Adrenal gland (tissue), 12 donors: ENCODE data around the gene TARM1. TPM values are rescaled to one million over a fixed set of nuclear protein-coding genes. Genes with fewer than 3 reads are reported as not detected.
"Not testable (repeated sequence)": the region's sequence is repeated elsewhere in the genome, so short reads cannot be mapped to it uniquely, and the experiment has no call there.

Experiments used
- DNase-seq, 7 donors: peaks; one replicate each; pipeline ENCODE4 v3.0.0-alpha.2; 2019 to 2020
- H3K27ac ChIP-seq, 5 donors: fragments of 200-600 bp; sonication (generic) in 4 of 5; 1 replicate in 3 of 5; 2 replicates in 2 of 5; pipeline versions ENCODE4 v1.5.1 to v1.8.0; 2016 to 2020; ENCODE audit warnings: mild to moderate bottlenecking in 1 of 5
- H3K27me3 ChIP-seq: fragments of 200-600 bp; 2 replicates; pipeline ENCODE4 v1.8.0; 2021
- H3K36me3 ChIP-seq, 2 donors: fragments of 200-600 bp; replicated peaks in 1 of 2; 1 replicate in 1 of 2; 2 replicates in 1 of 2; pipeline versions ENCODE4 v1.5.1 to v1.8.0; 2018 to 2022
- H3K4me1 ChIP-seq, 2 donors: fragments of 200-600 bp; replicated peaks in 1 of 2; 1 replicate in 1 of 2; 2 replicates in 1 of 2; pipeline versions ENCODE4 v1.5.1 to v1.8.0; 2018 to 2021
- H3K4me3 ChIP-seq, 4 donors: fragments of 200-600 bp; sonication (generic) in 3 of 4; one replicate each; pipeline ENCODE4 v1.5.1; 2016 to 2018
- H3K9me3 ChIP-seq, 3 donors: fragments of 200-600 bp; sonication (generic) in 1 of 3; replicated peaks in 1 of 3; 1 replicate in 2 of 3; 2 replicates in 1 of 3; pipeline versions ENCODE4 v1.5.1 to v1.8.0; 2016 to 2021
- CTCF ChIP-seq, 6 experiments: fragments of 450-650 bp in 4 of 6; fragments of 200-600 bp in 2 of 6; sonication (generic) in 1 of 6; IDR thresholded peaks; 1 replicate in 5 of 6; 2 replicates in 1 of 6; pipeline versions ENCODE4 v1.5.1 to v1.8.0; 2016 to 2021; ENCODE audit warnings: antibody characterized with exemption in 6 of 6, mild to moderate bottlenecking in 2 of 6, moderate library complexity in 1 of 6
- POLR2A ChIP-seq, 2 donors: fragments of 450-650 bp; IDR thresholded peaks; one replicate each; pipeline ENCODE4 v1.6.1; 2017; ENCODE audit warnings: antibody characterized with exemption in 2 of 2, mild to moderate bottlenecking in 2 of 2, moderate library complexity in 1 of 2
- WGBS, 4 donors: extraction: QIAGEN DNeasy Blood & Tissue Kit in 2 of 4; methylation state at CpG; one replicate each; pipeline versions ENCODE4 v1.1.5 to v1.1.7; 2013 to 2017; 5-methylcytosine and 5-hydroxymethylcytosine counted together
- intact Hi-C, 2 donors: fragments of 100-400 bp; cut with DNase I; formaldehyde crosslinking; loops; one replicate each; pipeline versions ENCODE4 v1.14.1 to v1.15.0; 2022 to 2023
- polyA plus RNA-seq, 3 donors: library from polyadenylated mRNA; stranded (reverse); fragments of 200-250 nt in 2 of 3; fragments of 350-450 nt in 1 of 3; fragmentation: Illumina TruSeq in 1 of 3; extraction: RNeasy Lipid Tissue Mini Kit (QIAGEN cat#74804) in 1 of 3; gene quantifications; one replicate each; pipeline ENCODE4 v1.2.3, GENCODE V29; 2013 to 2014
- total RNA-seq, 9 donors: library from RNA; depleted of rRNA in 4 of 9; stranded (reverse); fragments of >200 nt in 4 of 9; fragments of 120-200 nt in 1 of 9; fragmentation: NEBNext Ultra II Directional in 1 of 9; extraction: Animal tissue kit (Norgen Biotek cat#: 25700) in 1 of 9; gene quantifications; one replicate each; pipeline versions ENCODE4 v1.1.0 to v1.2.4, GENCODE V29; 2013 to 2023
- donor health status: healthy with polysubstance abuse.
- donor health status: Bipolar disorder and iron deficiency.
- donor health status: DM: yes; HTN: yes; CAD: no.
- donor health status: DM: no; HTN: no; CAD: no.
- donor health status: DM: no; HTN: no; CAD: no.
- donor health status: DM: yes; HTN: yes; CAD: no.

The TARM1 gene
- total and polyA plus RNA-seq, 12 donors = not detected

- WGBS, 4 donors = 64 to 73% (median 69%) methylated on average over 2 of the region's 2 CpGs
- Histone ChIP-seq H3K4me1 (no peaks in the 10 kb centered on the region), H3K27me3 (no peaks in the 10 kb centered on the region), H3K36me3 (no peaks in the 10 kb centered on the region), H3K4me3 (no peak overlapping the region), H3K9me3 (no peaks in the 10 kb centered on the region), H3K27ac (no peak overlapping the region)
- intact Hi-C loops = no loop called here
- no peak for DNase-seq
- TF ChIP-seq CTCF (IDR thresholded peaks at IDR 0.05) (no peak), POLR2A (IDR thresholded peaks at IDR 0.05) (no peak)
These were observed 35.4 kb downstream of the TARM1 start for GRCh38 chr19:54045771-54046170.

- DNase-seq = no peak
- Histone ChIP-seq H3K36me3 (no peaks in the 10 kb centered on the region), H3K4me3 (no peak overlapping the region), H3K27ac (no peak overlapping the region), H3K9me3 (no peaks in the 10 kb centered on the region), H3K27me3 (no peaks in the 10 kb centered on the region), H3K4me1 (no peaks in the 10 kb centered on the region)
- TF ChIP-seq POLR2A (IDR thresholded peaks at IDR 0.05) = no peak
- no peak for TF ChIP-seq CTCF (IDR thresholded peaks at IDR 0.05)
- 71 to 91% (median 75%) methylated on average over 3 of the region's 3 CpGs for WGBS, 4 donors
- intact Hi-C loops = no loop called here
These were observed 38.2 kb downstream of the TARM1 start for GRCh38 chr19:54042989-54043388.

DNA sequence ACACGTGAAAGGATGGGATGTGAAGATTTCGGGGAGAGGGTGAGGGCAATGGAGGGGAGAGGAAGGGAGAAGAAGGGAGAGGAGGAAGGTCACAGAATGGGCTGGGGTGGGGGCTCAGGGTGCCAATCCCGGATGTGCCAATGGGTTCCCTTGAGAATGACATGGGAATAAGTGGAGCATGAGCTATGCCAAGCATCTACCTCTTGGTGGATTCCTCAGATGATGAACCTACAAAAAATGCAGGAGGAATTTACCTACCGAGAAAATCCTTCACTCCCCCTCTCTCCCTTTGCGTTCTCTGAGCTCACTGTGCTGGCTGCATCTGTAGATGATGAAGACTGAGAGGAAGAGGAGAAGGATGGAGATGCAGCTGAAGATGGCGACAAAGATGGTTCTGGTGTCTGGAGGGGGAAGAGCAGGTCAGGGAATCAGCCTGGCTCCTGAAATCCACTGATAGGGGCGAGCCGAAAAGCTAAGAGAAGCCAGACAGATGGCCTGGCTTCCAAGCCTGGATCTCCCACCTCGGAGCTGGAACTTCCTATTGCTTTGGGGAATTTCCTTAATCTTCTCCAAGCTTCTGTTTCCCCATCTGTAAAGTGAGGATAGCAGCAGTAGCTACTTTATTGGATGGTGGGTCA is 39.1 kb downstream of the TARM1 start:
- no peaks in the 10 kb centered on the region for H3K27me3 ChIP-seq
- WGBS, 4 donors = 50 to 59% (median 56%) methylated on average over 9 of the region's 9 CpGs
- H3K4me3 ChIP-seq = no peak overlapping the region
- H3K9me3 ChIP-seq = no peaks in the 10 kb centered on the region
- H3K36me3 ChIP-seq = no peaks in the 10 kb centered on the region
- no peaks in the 10 kb centered on the region for H3K4me1 ChIP-seq
- no peak for DNase-seq
- TF ChIP-seq CTCF (IDR thresholded peaks at IDR 0.05) (no peak), POLR2A (IDR thresholded peaks at IDR 0.05) (no peak)
- intact Hi-C loops = no loop called here
- no peak overlapping the region for H3K27ac ChIP-seq

DNA sequence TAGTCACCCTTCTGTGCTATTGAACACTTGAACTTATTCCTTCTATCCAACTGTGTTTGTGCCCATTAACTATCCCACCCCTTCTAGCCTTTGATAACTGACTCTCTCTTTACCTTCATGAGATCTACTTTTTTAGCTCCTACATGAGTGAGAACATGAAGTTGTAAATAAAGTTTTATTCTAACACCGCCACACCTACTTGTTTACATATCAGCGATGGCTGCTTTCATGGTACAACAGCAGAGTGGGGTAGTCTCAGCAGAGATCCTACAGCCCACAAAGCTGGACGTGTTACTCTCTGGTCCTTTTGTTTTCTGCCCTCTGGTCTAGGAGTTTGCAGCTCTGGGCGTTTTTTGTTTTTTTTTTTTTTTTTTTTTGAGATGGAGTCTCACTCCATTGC is 41.2 kb downstream of the TARM1 start:
- intact Hi-C loops = no loop called here
- TF ChIP-seq POLR2A (IDR thresholded peaks at IDR 0.05) = no peak
- no peak for TF ChIP-seq CTCF (IDR thresholded peaks at IDR 0.05)

DNA sequence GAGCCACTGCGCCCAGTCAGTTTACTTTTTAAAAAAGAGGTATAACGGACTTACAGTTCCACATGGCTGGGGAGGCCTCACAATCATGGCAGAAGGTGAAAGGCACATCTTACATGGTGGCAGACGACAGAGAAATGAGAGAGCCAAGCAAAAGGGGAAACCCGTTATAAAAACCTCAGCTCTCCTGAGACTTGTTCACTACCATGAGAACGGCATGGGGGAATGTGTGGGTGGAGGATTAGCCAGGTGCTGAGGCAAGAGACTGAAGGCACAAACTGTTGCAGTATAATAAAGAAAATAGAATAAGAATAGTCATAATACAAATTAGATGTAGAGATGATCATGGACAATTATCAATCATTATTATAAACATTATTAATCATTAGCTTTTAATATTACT is 44.6 kb downstream of the TARM1 start:
- intact Hi-C loops, H3K27me3 ChIP-seq, H3K4me1 ChIP-seq, H3K4me3 ChIP-seq, H3K27ac ChIP-seq, H3K9me3 ChIP-seq, DNase-seq, H3K36me3 ChIP-seq: not testable (repeated sequence)
- WGBS, 4 donors = 75 to 79% (median 77%) methylated on average over 5 of the region's 5 CpGs

More for the DNA sequence above, 41.2 kb downstream of the TARM1 start:
- WGBS, 4 donors = 62 to 78% (median 72%) methylated on average over 4 of the region's 4 CpGs
- no peaks in the 10 kb centered on the region for H3K9me3 ChIP-seq
- H3K27me3 ChIP-seq = no peaks in the 10 kb centered on the region
- H3K27ac ChIP-seq = no peak overlapping the region
- no peak overlapping the region for H3K4me3 ChIP-seq
- H3K4me1 ChIP-seq = no peaks in the 10 kb centered on the region
- no peaks in the 10 kb centered on the region for H3K36me3 ChIP-seq
- no peak for DNase-seq
